Measurements from ENCODE around the gene TMEM101.
"Not testable (repeated sequence)": the region's sequence is repeated elsewhere in the genome, so short reads cannot be mapped to it uniquely, and the experiment has no call there.

The TMEM101 gene

GRCh38 chr17:43975898-43976297, 38.9 kb downstream of the TMEM101 start:
- no peak for DNase-seq (ENCODE audit: low read depth)

- DNase-seq (ENCODE audit: low read depth): no peak
Measured at GRCh38 chr17:43974382-43975266, 40.1 kb downstream of the TMEM101 start.

GRCh38 chr17:43972444-43973212, 42.1 kb downstream of the TMEM101 start:
- not testable (repeated sequence) for DNase-seq (ENCODE audit: low read depth)

GRCh38 chr17:43971436-43971835, 43.3 kb downstream of the TMEM101 start:
- not testable (repeated sequence) for DNase-seq (ENCODE audit: low read depth)

- no peak for DNase-seq (ENCODE audit: low read depth)
Measured at GRCh38 chr17:43970366-43970765, 44.4 kb downstream of the TMEM101 start.

GRCh38 chr17:43967251-43967875, 47.4 kb downstream of the TMEM101 start:
- no peak for DNase-seq (ENCODE audit: low read depth)

GRCh38 chr17:43966276-43966675, 48.5 kb downstream of the TMEM101 start:
- no peak for DNase-seq (ENCODE audit: low read depth)

- no peak for DNase-seq (ENCODE audit: low read depth)
Measured at GRCh38 chr17:43962479-43962878, 52.3 kb downstream of the TMEM101 start.

- no peak for DNase-seq (ENCODE audit: low read depth)
Measured at GRCh38 chr17:43961954-43962353, 52.8 kb downstream of the TMEM101 start.

GRCh38 chr17:43961292-43961691, 53.5 kb downstream of the TMEM101 start:
- DNase-seq (ENCODE audit: low read depth): not testable (repeated sequence)
